HG02981 (cell line): ENCODE data around the gene CREBL2.
A peak's percentile ranks its signal among the peaks of the same experiment; 100 is the strongest.
"Not testable (repeated sequence)": the region's sequence is repeated elsewhere in the genome, so short reads cannot be mapped to it uniquely, and the experiment has no call there.

Source experiments
- ATAC-seq: cut with Tn5 transposase; IDR thresholded peaks from one replicate; pipeline ENCODE4 v1.9.1; 2021; ENCODE audit warnings: mild to moderate bottlenecking, moderate library complexity; ENCODE audit not compliant: unreplicated experiment

Gene CREBL2

GRCh38 chr12:12611512-12612306 lies at the start of gene CREBL2:
Gene CREBL2, plus strand, starts transcription at chr12:12611876. Its CDS starts 297 bp downstream, at chr12:12612173.
- peak; percentile 75 for ATAC-seq

GRCh38 chr12:12562016-12562483 lies 49.6 kb upstream of the CREBL2 start:
- no peak for ATAC-seq

- ATAC-seq, result peak; percentile 64
These were observed 49.0 kb upstream of the CREBL2 start, which contains the start of gene DUSP16 for GRCh38 chr12:12562585-12563261. Gene DUSP16, minus strand, starts transcription at chr12:12562863. Its CDS starts 41,765 bp downstream, at chr12:12521098.

GRCh38 chr12:12563290-12563928 lies 48.3 kb upstream of the CREBL2 start:
- no peak for ATAC-seq

- no peak for ATAC-seq
These were observed 46.8 kb upstream of the CREBL2 start for GRCh38 chr12:12564911-12565310.

GRCh38 chr12:12565971-12566370 lies 45.7 kb upstream of the CREBL2 start:
- ATAC-seq, result not testable (repeated sequence)

- no peak for ATAC-seq
These were observed 39.0 kb upstream of the CREBL2 start for GRCh38 chr12:12572659-12573058.

GRCh38 chr12:12577786-12578185 lies 33.9 kb upstream of the CREBL2 start:
- ATAC-seq, result no peak

GRCh38 chr12:12580716-12581115 lies 31.0 kb upstream of the CREBL2 start:
- ATAC-seq, result not testable (repeated sequence)

GRCh38 chr12:12582193-12582881 lies 29.3 kb upstream of the CREBL2 start:
- ATAC-seq, result peak; percentile 31

GRCh38 chr12:12582895-12583303 lies 28.8 kb upstream of the CREBL2 start:
- peak; percentile 93 for ATAC-seq

- no peak for ATAC-seq
These were observed 28.0 kb upstream of the CREBL2 start for GRCh38 chr12:12583510-12584178.

GRCh38 chr12:12585115-12585863 lies 26.4 kb upstream of the CREBL2 start:
- ATAC-seq, result no peak

GRCh38 chr12:12586879-12587675 lies 24.6 kb upstream of the CREBL2 start:
- no peak for ATAC-seq

- no peak for ATAC-seq
These were observed 23.8 kb upstream of the CREBL2 start for GRCh38 chr12:12587878-12588277.

- not testable (repeated sequence) for ATAC-seq
These were observed 23.2 kb upstream of the CREBL2 start for GRCh38 chr12:12588436-12588835.

- no peak for ATAC-seq
These were observed 20.7 kb upstream of the CREBL2 start for GRCh38 chr12:12590961-12591360.

GRCh38 chr12:12592930-12593329 lies 18.7 kb upstream of the CREBL2 start:
- ATAC-seq, result no peak

- not testable (repeated sequence) for ATAC-seq
These were observed 15.7 kb upstream of the CREBL2 start for GRCh38 chr12:12595929-12596328.
